Osteocyte (in vitro differentiated cells): Measurements from ENCODE around the gene KDM4D. TPM values are rescaled to one million over a fixed set of nuclear protein-coding genes. Genes with fewer than 3 reads are reported as not detected.

Experiments
- DNase-seq: peaks from one replicate; pipeline ENCODE4 v3.0.0; 2021; ENCODE audit warnings: mixed read lengths; ENCODE audit not compliant: unreplicated experiment; ENCODE audit errors: extremely low spot score
- H3K27ac Mint-ChIP-seq: one replicate; pipeline ENCODE4 v1.8.0; 2021; ENCODE audit warnings: mild to moderate bottlenecking, mixed read lengths; ENCODE audit not compliant: unreplicated experiment
- H3K27me3 Mint-ChIP-seq: one replicate; pipeline ENCODE4 v1.8.0; 2021; ENCODE audit warnings: mixed read lengths; ENCODE audit not compliant: unreplicated experiment
- H3K36me3 Mint-ChIP-seq: one replicate; pipeline ENCODE4 v1.8.0; 2021; ENCODE audit warnings: mixed read lengths; ENCODE audit not compliant: unreplicated experiment
- H3K4me1 Mint-ChIP-seq: one replicate; pipeline ENCODE4 v1.8.0; 2021; ENCODE audit warnings: mixed read lengths; ENCODE audit not compliant: unreplicated experiment
- H3K4me3 Mint-ChIP-seq: one replicate; pipeline ENCODE4 v1.8.0; 2021; ENCODE audit warnings: mild to moderate bottlenecking, moderate library complexity, mixed read lengths; ENCODE audit not compliant: unreplicated experiment
- H3K9me3 Mint-ChIP-seq: one replicate; pipeline ENCODE4 v1.8.0; 2021; ENCODE audit warnings: mixed read lengths; ENCODE audit not compliant: unreplicated experiment
- total RNA-seq: library from RNA; stranded (reverse); gene quantifications from 2 replicates; pipeline ENCODE4 v1.2.1, GENCODE V29; 2021
- TF ChIP-seq, protein P1 (sequence below): fragments of 200-600 bp; sonication (generic); IDR thresholded peaks from 2 replicates; pipeline ENCODE4 v1.5.0; 2021; ENCODE audit warnings: antibody characterized with exemption, mild to moderate bottlenecking, moderate library complexity

KDM4D gene
- total RNA-seq, 1 donor from 2014 or later: 0.81 TPM

GRCh38 chr11:94964934-94965333 lies 8.6 kb upstream of the KDM4D start:
- Mint-ChIP-seq H3K36me3 (peaks cover 53% of the 10 kb centered on the region), H3K27ac (no peak overlapping the region), H3K4me3 (no peak overlapping the region), H3K27me3 (no peaks in the 10 kb centered on the region), H3K9me3 (no peaks in the 10 kb centered on the region), H3K4me1 (peaks cover 10% of the 10 kb centered on the region)
- DNase-seq: no peak
- TF ChIP-seq, protein P1, sequence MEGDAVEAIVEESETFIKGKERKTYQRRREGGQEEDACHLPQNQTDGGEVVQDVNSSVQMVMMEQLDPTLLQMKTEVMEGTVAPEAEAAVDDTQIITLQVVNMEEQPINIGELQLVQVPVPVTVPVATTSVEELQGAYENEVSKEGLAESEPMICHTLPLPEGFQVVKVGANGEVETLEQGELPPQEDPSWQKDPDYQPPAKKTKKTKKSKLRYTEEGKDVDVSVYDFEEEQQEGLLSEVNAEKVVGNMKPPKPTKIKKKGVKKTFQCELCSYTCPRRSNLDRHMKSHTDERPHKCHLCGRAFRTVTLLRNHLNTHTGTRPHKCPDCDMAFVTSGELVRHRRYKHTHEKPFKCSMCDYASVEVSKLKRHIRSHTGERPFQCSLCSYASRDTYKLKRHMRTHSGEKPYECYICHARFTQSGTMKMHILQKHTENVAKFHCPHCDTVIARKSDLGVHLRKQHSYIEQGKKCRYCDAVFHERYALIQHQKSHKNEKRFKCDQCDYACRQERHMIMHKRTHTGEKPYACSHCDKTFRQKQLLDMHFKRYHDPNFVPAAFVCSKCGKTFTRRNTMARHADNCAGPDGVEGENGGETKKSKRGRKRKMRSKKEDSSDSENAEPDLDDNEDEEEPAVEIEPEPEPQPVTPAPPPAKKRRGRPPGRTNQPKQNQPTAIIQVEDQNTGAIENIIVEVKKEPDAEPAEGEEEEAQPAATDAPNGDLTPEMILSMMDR: no peak

GRCh38 chr11:94968334-94968958 lies 5.1 kb upstream of the KDM4D start:
- Mint-ChIP-seq H3K36me3 (peaks cover 53% of the 10 kb centered on the region), H3K4me3 (no peak overlapping the region), H3K27ac (peak overlapping the region; percentile 48), H3K9me3 (no peaks in the 10 kb centered on the region), H3K27me3 (no peaks in the 10 kb centered on the region), H3K4me1 (peaks cover 25% of the 10 kb centered on the region)
- TF ChIP-seq, protein P1: peak; percentile 74
- DNase-seq: no peak

- TF ChIP-seq, protein P1: no peak
- Mint-ChIP-seq H3K4me3 (peak overlapping the region; percentile 100), H3K9me3 (no peaks in the 10 kb centered on the region), H3K27me3 (no peaks in the 10 kb centered on the region), H3K36me3 (peaks cover 30% of the 10 kb centered on the region), H3K27ac (no peak overlapping the region), H3K4me1 (peaks cover 27% of the 10 kb centered on the region)
- DNase-seq: no peak
These were observed 810 bp upstream of the KDM4D start for GRCh38 chr11:94972700-94973098.

GRCh38 chr11:94974178-94974577 lies 669 bp downstream of the KDM4D start:
- DNase-seq: no peak
- TF ChIP-seq, protein P1: no peak
- peak overlapping the region; percentile 93 for H3K27ac Mint-ChIP-seq

DNA sequence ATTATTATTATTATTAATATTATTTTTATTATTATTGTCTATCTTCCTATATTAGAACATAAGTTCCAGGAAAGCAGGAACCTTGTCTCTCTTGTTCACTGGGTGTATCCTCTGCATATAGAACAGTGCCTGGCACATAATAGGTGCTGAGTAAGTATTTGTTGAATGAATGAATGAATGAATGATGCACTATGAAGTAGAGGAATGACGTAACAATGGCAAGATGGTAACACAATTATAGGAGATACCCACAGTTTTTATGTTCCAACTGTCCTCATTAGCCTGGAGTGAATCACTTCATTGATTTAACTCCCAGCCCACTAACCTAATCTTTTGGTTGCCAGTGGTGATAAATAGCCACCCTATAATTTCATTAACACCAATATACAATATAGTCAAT lies 2.1 kb downstream of the KDM4D start:
- TF ChIP-seq, protein P1: no peak
- Mint-ChIP-seq H3K36me3 (peaks cover 11% of the 10 kb centered on the region), H3K4me1 (peaks cover 17% of the 10 kb centered on the region), H3K27me3 (no peaks in the 10 kb centered on the region), H3K27ac (no peak overlapping the region), H3K4me3 (no peak overlapping the region), H3K9me3 (no peaks in the 10 kb centered on the region)
- DNase-seq: no peak

More at GRCh38 chr11:94974178-94974577, 669 bp downstream of the KDM4D start:
- H3K4me3 Mint-ChIP-seq: peak overlapping the region; percentile 100
- peaks cover 17% of the 10 kb centered on the region for H3K4me1 Mint-ChIP-seq
- H3K9me3 Mint-ChIP-seq: no peaks in the 10 kb centered on the region
- H3K27me3 Mint-ChIP-seq: no peaks in the 10 kb centered on the region
- peaks cover 20% of the 10 kb centered on the region for H3K36me3 Mint-ChIP-seq
